HG03135 (cell line): ENCODE data around the gene REXO1.

Experiments
- ATAC-seq: cut with Tn5 transposase; IDR thresholded peaks from one replicate; pipeline ENCODE4 v1.9.1; 2021; ENCODE audit warnings: mild to moderate bottlenecking, moderate library complexity; ENCODE audit not compliant: unreplicated experiment

Gene REXO1

GRCh38 chr19:1794424-1795172, 53.7 kb downstream of the REXO1 start:
- no peak for ATAC-seq

- no peak for ATAC-seq
Measured at GRCh38 chr19:1791879-1792278, 56.4 kb downstream of the REXO1 start.

GRCh38 chr19:1790054-1790792, 58.1 kb downstream of the REXO1 start:
- ATAC-seq, result no peak

GRCh38 chr19:1789261-1790041, 58.8 kb downstream of the REXO1 start:
- no peak for ATAC-seq

GRCh38 chr19:1787116-1787515, 61.2 kb downstream of the REXO1 start:
- ATAC-seq, result no peak

GRCh38 chr19:1786668-1787067, 61.6 kb downstream of the REXO1 start:
- no peak for ATAC-seq

- ATAC-seq, result no peak
Measured at GRCh38 chr19:1785310-1785709, 63.0 kb downstream of the REXO1 start.

GRCh38 chr19:1783874-1784273, 64.4 kb downstream of the REXO1 start:
- no peak for ATAC-seq

- no peak for ATAC-seq
Measured at GRCh38 chr19:1783354-1783753, 64.9 kb downstream of the REXO1 start.

GRCh38 chr19:1782521-1782920, 65.8 kb downstream of the REXO1 start:
- ATAC-seq, result no peak

GRCh38 chr19:1780272-1780958, 67.9 kb downstream of the REXO1 start:
- no peak for ATAC-seq

- ATAC-seq, result no peak
Measured at GRCh38 chr19:1779574-1779973, 68.7 kb downstream of the REXO1 start.

- ATAC-seq, result no peak
Measured at GRCh38 chr19:1777149-1777548, 71.1 kb downstream of the REXO1 start.

GRCh38 chr19:1776606-1777147, 71.6 kb downstream of the REXO1 start:
- ATAC-seq, result no peak

GRCh38 chr19:1775951-1776605, 72.2 kb downstream of the REXO1 start:
- ATAC-seq, result no peak

- no peak for ATAC-seq
Measured at GRCh38 chr19:1774989-1775772, 73.1 kb downstream of the REXO1 start.

GRCh38 chr19:1773184-1773583, 75.1 kb downstream of the REXO1 start:
- no peak for ATAC-seq

- no peak for ATAC-seq
Measured at GRCh38 chr19:1770866-1771576, 77.3 kb downstream of the REXO1 start.

- no peak for ATAC-seq
Measured at GRCh38 chr19:1769645-1769985, 78.7 kb downstream of the REXO1 start.
